ENCODE results near the gene TRIM45. TPM values are rescaled to one million over a fixed set of nuclear protein-coding genes. Genes with fewer than 3 reads are reported as not detected.
"Not testable (repeated sequence)": the region's sequence is repeated elsewhere in the genome, so short reads cannot be mapped to it uniquely, and the experiment has no call there.

Gene TRIM45
- total and polyA plus RNA-seq, 8 donors = 0.29 to 6.8 (median 1.9) TPM; not detected in 1

DNA sequence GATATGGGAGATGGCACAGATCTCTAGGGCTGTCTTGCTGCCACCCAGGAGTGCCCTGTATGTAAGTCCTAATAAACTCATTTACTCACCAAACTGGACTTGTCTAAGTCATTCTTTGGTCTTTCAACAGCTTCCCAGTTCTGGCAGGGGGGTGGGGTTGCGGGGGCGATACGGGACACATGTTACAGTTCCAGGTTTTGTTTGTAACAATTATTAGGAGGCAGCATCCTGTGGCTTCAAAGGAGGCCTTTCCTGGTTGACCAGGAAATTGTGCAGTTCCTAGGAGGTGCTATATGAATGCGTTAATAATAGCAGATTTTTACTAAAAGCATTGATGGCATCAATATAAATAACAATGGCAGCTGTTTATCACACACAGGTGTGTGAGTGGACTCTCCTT, 42.7 kb upstream of the TRIM45 start:
- 62 to 94% (median 82%) methylated on average over 4 of the region's 4 CpGs for WGBS, 5 donors
- no peak for DNase-seq
- no peak overlapping the region for H3K27ac ChIP-seq
- H3K27me3 ChIP-seq = no peaks in the 10 kb centered on the region
- H3K4me3 ChIP-seq = no peak overlapping the region
- no peaks in the 10 kb centered on the region for H3K36me3 ChIP-seq
- H3K9me3 ChIP-seq = no peaks in the 10 kb centered on the region
- TF ChIP-seq CTCF (IDR thresholded peaks at IDR 0.05) (no peak), POLR2AphosphoS5 (IDR thresholded peaks at IDR 0.05) (no peak), EP300 (IDR thresholded peaks at IDR 0.05) (no peak), POLR2A (IDR thresholded peaks at IDR 0.05) (no peak)
- peaks cover 0 to 6% (median 1%) of the 10 kb centered on the region in 4 donors for H3K4me1 ChIP-seq
- intact Hi-C loops (cut with DNase I; ENCODE audit: low total_unique reads) = no loop called here

- H3K27me3 ChIP-seq = peaks cover 0 to 4% (median 0%) of the 10 kb centered on the region in 3 donors
- no peaks in the 10 kb centered on the region for H3K9me3 ChIP-seq
- H3K4me3 ChIP-seq = no peak overlapping the region
- intact Hi-C loops (cut with DNase I; ENCODE audit: low total_unique reads) = no loop called here
- no peaks in the 10 kb centered on the region for H3K36me3 ChIP-seq
- 83 to 91% (median 86%) methylated on average over 6 of the region's 6 CpGs for WGBS, 5 donors
- no peak for DNase-seq
- no peak for TF ChIP-seq POLR2A (IDR thresholded peaks at IDR 0.05)
- no peak for TF ChIP-seq EP300 (IDR thresholded peaks at IDR 0.05)
- TF ChIP-seq CTCF (IDR thresholded peaks at IDR 0.05) = no peak
- TF ChIP-seq POLR2AphosphoS5 (IDR thresholded peaks at IDR 0.05) = no peak
- H3K27ac ChIP-seq = no peak overlapping the region
- H3K4me1 ChIP-seq = peaks cover 0 to 6% (median 1%) of the 10 kb centered on the region in 4 donors
Observed at GRCh38 chr1:117162816-117163215, 41.3 kb upstream of the TRIM45 start.

DNA sequence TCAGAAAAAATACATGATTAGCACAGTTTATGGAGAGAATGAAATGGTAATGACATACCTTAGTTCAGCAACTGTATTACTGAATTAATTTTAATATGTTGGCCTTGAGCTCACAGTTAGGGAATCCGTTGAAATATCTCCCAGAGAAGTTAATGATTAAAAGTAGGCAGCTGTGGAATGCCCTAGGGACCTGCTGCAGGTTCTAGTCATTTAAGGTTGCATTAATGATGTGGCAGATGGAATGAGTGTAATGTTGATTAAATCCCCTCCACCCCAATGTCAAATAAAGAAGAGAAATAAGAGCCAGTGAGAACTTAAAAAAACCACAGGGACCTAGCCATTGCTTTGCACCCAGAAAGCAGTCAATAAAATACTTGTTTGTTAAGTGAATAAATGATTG, 40.3 kb upstream of the TRIM45 start:
- Histone ChIP-seq H3K4me1 (peaks cover 0 to 6% (median 1%) of the 10 kb centered on the region in 4 donors), H3K27ac (no peak overlapping the region), H3K4me3 (no peak overlapping the region), H3K36me3 (no peaks in the 10 kb centered on the region), H3K27me3 (peaks cover 0 to 4% (median 0%) of the 10 kb centered on the region in 3 donors), H3K9me3 (no peaks in the 10 kb centered on the region)
- WGBS, 5 donors = 19 to 55% (median 34%) methylated on average over 1 of the region's 1 CpG
- TF ChIP-seq EP300 (IDR thresholded peaks at IDR 0.05) = no peak
- no peak for TF ChIP-seq POLR2AphosphoS5 (IDR thresholded peaks at IDR 0.05)
- peak in 1 of 2 donors; percentile 42 for DNase-seq
- intact Hi-C loops (cut with DNase I; ENCODE audit: low total_unique reads) = no loop called here

DNA sequence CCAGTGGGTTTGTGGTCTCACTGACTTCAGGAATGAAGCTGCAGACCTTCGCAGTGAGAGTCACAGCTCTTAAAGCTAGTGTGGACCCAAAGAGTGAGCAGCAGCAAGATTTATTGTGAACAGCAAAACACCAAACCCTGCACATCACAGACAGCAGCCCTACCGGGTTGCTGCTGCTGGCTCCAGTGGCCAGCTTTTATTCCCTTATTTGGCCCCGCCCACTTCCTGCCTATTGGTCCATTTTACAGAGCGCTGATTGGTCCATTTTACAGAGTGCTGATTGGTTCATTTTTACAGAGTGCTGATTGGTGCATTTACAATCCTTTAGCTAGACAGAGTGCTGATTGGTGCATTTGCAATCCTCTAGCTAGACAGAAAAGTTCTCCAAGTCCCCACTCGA, 29.8 kb upstream of the TRIM45 start:
- H3K9me3 ChIP-seq; H3K27ac ChIP-seq; intact Hi-C loops (cut with DNase I; ENCODE audit: low total_unique reads); H3K4me3 ChIP-seq; H3K27me3 ChIP-seq; DNase-seq; H3K36me3 ChIP-seq: not testable (repeated sequence)
- WGBS, 5 donors = 83 to 98% (median 91%) methylated on average over 5 of the region's 5 CpGs
- peaks cover 0 to 11% (median 2%) of the 10 kb centered on the region in 4 donors for H3K4me1 ChIP-seq

GRCh38 chr1:117150316-117150715, 28.8 kb upstream of the TRIM45 start:
- WGBS, 5 donors = 59 to 83% (median 76%) methylated on average over 2 of the region's 2 CpGs
- Histone ChIP-seq H3K27ac (no peak overlapping the region), H3K27me3 (no peaks in the 10 kb centered on the region), H3K4me3 (no peak overlapping the region), H3K4me1 (peaks cover 0 to 11% (median 2%) of the 10 kb centered on the region in 4 donors), H3K9me3 (no peaks in the 10 kb centered on the region), H3K36me3 (no peaks in the 10 kb centered on the region)
- TF ChIP-seq POLR2AphosphoS5 (IDR thresholded peaks at IDR 0.05) (no peak), POLR2A (IDR thresholded peaks at IDR 0.05) (no peak), EP300 (IDR thresholded peaks at IDR 0.05) (no peak), CTCF (IDR thresholded peaks at IDR 0.05) (no peak)
- intact Hi-C loops (cut with DNase I; ENCODE audit: low total_unique reads) = no loop called here
- DNase-seq = no peak

All from stomach (tissue), 9 donors.